HEK293T (cell line): ENCODE results near the gene KRT84.

ENCODE experiments used
- ARNT ChIP-seq: fragments of 450-650 bp; IDR thresholded peaks from 2 replicates; pipeline ENCODE4 v1.6.1; 2017; ENCODE audit warnings: mild to moderate bottlenecking
- BHLHE40 ChIP-seq: fragments of 450-650 bp; IDR thresholded peaks from 2 replicates; pipeline ENCODE4 v1.6.1; 2016; ENCODE audit warnings: mild to moderate bottlenecking, moderate library complexity, borderline replicate concordance
- ELF4 ChIP-seq: fragments of 450-650 bp; IDR thresholded peaks from 2 replicates; pipeline ENCODE4 v1.6.1; 2017; ENCODE audit warnings: antibody characterized with exemption
- FOXA1 ChIP-seq: fragments of 450-650 bp; IDR thresholded peaks from 2 replicates; pipeline ENCODE4 v1.6.1; 2016; ENCODE audit warnings: mild to moderate bottlenecking
- FOXM1 ChIP-seq: fragments of 450-650 bp; IDR thresholded peaks from 2 replicates; pipeline ENCODE4 v1.6.1; 2017; ENCODE audit warnings: mild to moderate bottlenecking, borderline replicate concordance
- HDGF ChIP-seq: fragments of 450-650 bp; IDR thresholded peaks from 2 replicates; pipeline ENCODE4 v1.6.1; 2017; ENCODE audit warnings: antibody characterized with exemption, borderline replicate concordance
- NFRKB ChIP-seq: fragments of 450-650 bp; IDR thresholded peaks from 2 replicates; pipeline ENCODE4 v1.6.1; 2016; ENCODE audit warnings: mild to moderate bottlenecking, moderate library complexity
- SUZ12 ChIP-seq: fragments of 450-650 bp; IDR thresholded peaks from 2 replicates; pipeline ENCODE4 v1.6.1; 2016; ENCODE audit warnings: mild to moderate bottlenecking
- TARDBP ChIP-seq: fragments of 450-650 bp; IDR thresholded peaks from 2 replicates; pipeline ENCODE4 v1.6.1; 2016
- ZNF384 ChIP-seq: fragments of 450-650 bp; IDR thresholded peaks from 2 replicates; pipeline ENCODE4 v1.6.1; 2016

DNA sequence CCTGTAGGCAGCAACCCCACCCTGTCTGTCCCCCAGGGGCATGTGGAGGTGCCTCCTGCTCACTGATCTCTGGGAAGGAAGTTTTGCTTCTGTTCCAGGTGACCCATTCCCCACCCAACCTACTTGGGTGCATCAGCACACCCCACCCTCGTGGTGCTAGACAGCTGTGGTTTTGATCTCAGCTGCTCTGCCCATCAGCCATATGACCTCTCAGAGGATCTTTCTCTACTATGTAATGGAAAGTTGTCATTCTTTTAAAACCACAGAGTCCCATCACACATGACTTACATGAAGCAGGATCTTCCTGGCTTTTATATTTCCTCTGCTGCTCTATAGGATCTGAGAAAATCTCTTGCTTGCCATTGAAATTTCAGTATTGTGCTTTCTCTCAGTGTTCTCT, 34.2 kb upstream of the KRT84 start:
- TF ChIP-seq SUZ12 (no peak), FOXM1 (no peak), NFRKB (no peak), ARNT (no peak), FOXA1 (no peak), HDGF (no peak), ELF4 (no peak), TARDBP (no peak), ZNF384 (no peak), BHLHE40 (no peak)
